Measurements from ENCODE around the gene CELA2B.

DNA sequence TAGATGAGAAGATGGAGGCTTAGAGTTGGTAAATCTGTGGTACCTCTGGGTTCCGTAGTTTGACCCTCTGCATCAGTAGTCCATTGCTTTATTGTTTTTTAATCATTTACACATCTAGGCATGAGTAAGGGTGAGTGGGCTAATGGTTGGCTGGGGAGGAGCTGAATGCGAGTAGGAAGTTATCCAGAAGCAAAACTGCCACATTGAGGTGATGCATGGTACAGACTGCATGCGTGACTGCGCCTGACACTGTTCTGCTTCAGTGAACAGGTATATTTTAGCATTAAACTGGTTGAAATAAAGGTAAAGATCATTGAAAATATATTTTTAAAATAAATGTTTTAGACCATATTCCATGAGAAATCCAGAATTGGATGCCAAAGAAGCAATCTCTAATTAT, 55.1 kb downstream of the CELA2B start:
- TF ChIP-seq ZBTB7A (tag by site-specific recombination; IDR thresholded peaks at IDR 0.05; ENCODE audit: low read depth) (no peak), ZNF202 (tag by site-specific recombination; IDR thresholded peaks at IDR 0.05; ENCODE audit: borderline replicate concordance) (no peak), ZNF768 (tag by site-specific recombination; IDR thresholded peaks at IDR 0.05) (no peak), KLF16 (tag by site-specific recombination; IDR thresholded peaks at IDR 0.05) (no peak), ZNF302 (tag by site-specific recombination; IDR thresholded peaks at IDR 0.05; ENCODE audit: low read depth) (no peak), PRDM1 (tag by site-specific recombination; IDR thresholded peaks at IDR 0.05) (no peak), SETDB1 (IDR thresholded peaks at IDR 0.05; ENCODE audit: insufficient read length, low read length) (no peak), ZNF501 (tag by site-specific recombination; IDR thresholded peaks at IDR 0.05) (no peak)
- TF ChIP-seq, protein P1, sequence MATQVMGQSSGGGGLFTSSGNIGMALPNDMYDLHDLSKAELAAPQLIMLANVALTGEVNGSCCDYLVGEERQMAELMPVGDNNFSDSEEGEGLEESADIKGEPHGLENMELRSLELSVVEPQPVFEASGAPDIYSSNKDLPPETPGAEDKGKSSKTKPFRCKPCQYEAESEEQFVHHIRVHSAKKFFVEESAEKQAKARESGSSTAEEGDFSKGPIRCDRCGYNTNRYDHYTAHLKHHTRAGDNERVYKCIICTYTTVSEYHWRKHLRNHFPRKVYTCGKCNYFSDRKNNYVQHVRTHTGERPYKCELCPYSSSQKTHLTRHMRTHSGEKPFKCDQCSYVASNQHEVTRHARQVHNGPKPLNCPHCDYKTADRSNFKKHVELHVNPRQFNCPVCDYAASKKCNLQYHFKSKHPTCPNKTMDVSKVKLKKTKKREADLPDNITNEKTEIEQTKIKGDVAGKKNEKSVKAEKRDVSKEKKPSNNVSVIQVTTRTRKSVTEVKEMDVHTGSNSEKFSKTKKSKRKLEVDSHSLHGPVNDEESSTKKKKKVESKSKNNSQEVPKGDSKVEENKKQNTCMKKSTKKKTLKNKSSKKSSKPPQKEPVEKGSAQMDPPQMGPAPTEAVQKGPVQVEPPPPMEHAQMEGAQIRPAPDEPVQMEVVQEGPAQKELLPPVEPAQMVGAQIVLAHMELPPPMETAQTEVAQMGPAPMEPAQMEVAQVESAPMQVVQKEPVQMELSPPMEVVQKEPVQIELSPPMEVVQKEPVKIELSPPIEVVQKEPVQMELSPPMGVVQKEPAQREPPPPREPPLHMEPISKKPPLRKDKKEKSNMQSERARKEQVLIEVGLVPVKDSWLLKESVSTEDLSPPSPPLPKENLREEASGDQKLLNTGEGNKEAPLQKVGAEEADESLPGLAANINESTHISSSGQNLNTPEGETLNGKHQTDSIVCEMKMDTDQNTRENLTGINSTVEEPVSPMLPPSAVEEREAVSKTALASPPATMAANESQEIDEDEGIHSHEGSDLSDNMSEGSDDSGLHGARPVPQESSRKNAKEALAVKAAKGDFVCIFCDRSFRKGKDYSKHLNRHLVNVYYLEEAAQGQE (tag by site-specific recombination; IDR thresholded peaks at IDR 0.05), result no peak
- TF ChIP-seq, protein P2, sequence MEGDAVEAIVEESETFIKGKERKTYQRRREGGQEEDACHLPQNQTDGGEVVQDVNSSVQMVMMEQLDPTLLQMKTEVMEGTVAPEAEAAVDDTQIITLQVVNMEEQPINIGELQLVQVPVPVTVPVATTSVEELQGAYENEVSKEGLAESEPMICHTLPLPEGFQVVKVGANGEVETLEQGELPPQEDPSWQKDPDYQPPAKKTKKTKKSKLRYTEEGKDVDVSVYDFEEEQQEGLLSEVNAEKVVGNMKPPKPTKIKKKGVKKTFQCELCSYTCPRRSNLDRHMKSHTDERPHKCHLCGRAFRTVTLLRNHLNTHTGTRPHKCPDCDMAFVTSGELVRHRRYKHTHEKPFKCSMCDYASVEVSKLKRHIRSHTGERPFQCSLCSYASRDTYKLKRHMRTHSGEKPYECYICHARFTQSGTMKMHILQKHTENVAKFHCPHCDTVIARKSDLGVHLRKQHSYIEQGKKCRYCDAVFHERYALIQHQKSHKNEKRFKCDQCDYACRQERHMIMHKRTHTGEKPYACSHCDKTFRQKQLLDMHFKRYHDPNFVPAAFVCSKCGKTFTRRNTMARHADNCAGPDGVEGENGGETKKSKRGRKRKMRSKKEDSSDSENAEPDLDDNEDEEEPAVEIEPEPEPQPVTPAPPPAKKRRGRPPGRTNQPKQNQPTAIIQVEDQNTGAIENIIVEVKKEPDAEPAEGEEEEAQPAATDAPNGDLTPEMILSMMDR (tag by site-specific recombination; IDR thresholded peaks at IDR 0.05), result no peak
